Measurements from ENCODE around the gene FAM221B. TPM values are rescaled to one million over a fixed set of nuclear protein-coding genes. Genes with fewer than 3 reads are reported as not detected.

The FAM221B gene
- total RNA-seq, 1 experiment from 2014 or later = not detected

GRCh38 chr9:35793461-35793860 lies 35.1 kb downstream of the FAM221B start:
- no peaks in the 10 kb centered on the region for H3K9me3 ChIP-seq (ENCODE audit: low read depth, low read length, poor library complexity, severe bottlenecking)
- ChIA-PET CTCF (no interaction called here), POLR2A (ENCODE audit: low non-redundant PET) (no interaction called here)
- H3K4me1 ChIP-seq (ENCODE audit: insufficient read depth, low read length, poor library complexity, severe bottlenecking) = no peaks in the 10 kb centered on the region
- no peaks in the 10 kb centered on the region for H3K36me3 ChIP-seq (ENCODE audit: insufficient read depth, low read length, poor library complexity, severe bottlenecking)
- H3K27ac ChIP-seq (ENCODE audit: low read depth, low read length, poor library complexity, severe bottlenecking) = no peak overlapping the region
- DNase-seq (ENCODE audit: low spot score) = no peak
- H3K4me3 ChIP-seq (ENCODE audit: low read depth, low read length, poor library complexity, severe bottlenecking) = no peak overlapping the region
- no TSS peak for BruUV-seq (replicated peaks)
- TF ChIP-seq, protein P1, sequence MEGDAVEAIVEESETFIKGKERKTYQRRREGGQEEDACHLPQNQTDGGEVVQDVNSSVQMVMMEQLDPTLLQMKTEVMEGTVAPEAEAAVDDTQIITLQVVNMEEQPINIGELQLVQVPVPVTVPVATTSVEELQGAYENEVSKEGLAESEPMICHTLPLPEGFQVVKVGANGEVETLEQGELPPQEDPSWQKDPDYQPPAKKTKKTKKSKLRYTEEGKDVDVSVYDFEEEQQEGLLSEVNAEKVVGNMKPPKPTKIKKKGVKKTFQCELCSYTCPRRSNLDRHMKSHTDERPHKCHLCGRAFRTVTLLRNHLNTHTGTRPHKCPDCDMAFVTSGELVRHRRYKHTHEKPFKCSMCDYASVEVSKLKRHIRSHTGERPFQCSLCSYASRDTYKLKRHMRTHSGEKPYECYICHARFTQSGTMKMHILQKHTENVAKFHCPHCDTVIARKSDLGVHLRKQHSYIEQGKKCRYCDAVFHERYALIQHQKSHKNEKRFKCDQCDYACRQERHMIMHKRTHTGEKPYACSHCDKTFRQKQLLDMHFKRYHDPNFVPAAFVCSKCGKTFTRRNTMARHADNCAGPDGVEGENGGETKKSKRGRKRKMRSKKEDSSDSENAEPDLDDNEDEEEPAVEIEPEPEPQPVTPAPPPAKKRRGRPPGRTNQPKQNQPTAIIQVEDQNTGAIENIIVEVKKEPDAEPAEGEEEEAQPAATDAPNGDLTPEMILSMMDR (conservative IDR thresholded peaks at IDR 0.05; ENCODE audit: low read depth, low read length) = no peak
- TF ChIP-seq EZH2 (IDR thresholded peaks at IDR 0.05; ENCODE audit: borderline replicate concordance, low read depth, low read length, poor library complexity, severe bottlenecking) = no peak
- intact Hi-C loops (cut with micrococcal nuclease; ENCODE audit: unreplicated experiment) = loop anchor here (5.0 to 10.0 kb wide), 2 partner anchors 36 to 231 kb away; no protein-coding TSS in a partner anchor
- H3K27me3 ChIP-seq (replicated peaks; ENCODE audit: insufficient read depth, low read depth, low read length, poor library complexity) = no peaks in the 10 kb centered on the region

GRCh38 chr9:35792826-35793225 lies 35.7 kb downstream of the FAM221B start:
- H3K27me3 ChIP-seq (replicated peaks; ENCODE audit: insufficient read depth, low read depth, low read length, poor library complexity) = no peaks in the 10 kb centered on the region
- no peaks in the 10 kb centered on the region for H3K4me1 ChIP-seq (ENCODE audit: insufficient read depth, low read length, poor library complexity, severe bottlenecking)
- no TSS peak for BruUV-seq (replicated peaks)
- H3K4me3 ChIP-seq (ENCODE audit: low read depth, low read length, poor library complexity, severe bottlenecking) = no peak overlapping the region
- intact Hi-C loops (cut with micrococcal nuclease; ENCODE audit: unreplicated experiment) = loop anchor here (5.0 to 10.0 kb wide), 2 partner anchors 36 to 232 kb away; no protein-coding TSS in a partner anchor
- DNase-seq (ENCODE audit: low spot score) = no peak
- TF ChIP-seq, protein P1 (conservative IDR thresholded peaks at IDR 0.05; ENCODE audit: low read depth, low read length) = no peak
- TF ChIP-seq EZH2 (IDR thresholded peaks at IDR 0.05; ENCODE audit: borderline replicate concordance, low read depth, low read length, poor library complexity, severe bottlenecking) = no peak
- CTCF ChIA-PET = no interaction called here
- H3K36me3 ChIP-seq (ENCODE audit: insufficient read depth, low read length, poor library complexity, severe bottlenecking) = no peaks in the 10 kb centered on the region
- no peak overlapping the region for H3K27ac ChIP-seq (ENCODE audit: low read depth, low read length, poor library complexity, severe bottlenecking)
- POLR2A ChIA-PET (ENCODE audit: low non-redundant PET) = no interaction called here
- no peaks in the 10 kb centered on the region for H3K9me3 ChIP-seq (ENCODE audit: low read depth, low read length, poor library complexity, severe bottlenecking)

GRCh38 chr9:35792024-35792813 lies 36.3 kb downstream of the FAM221B start:
- H3K36me3 ChIP-seq (ENCODE audit: insufficient read depth, low read length, poor library complexity, severe bottlenecking) = no peaks in the 10 kb centered on the region
- no peak overlapping the region for H3K27ac ChIP-seq (ENCODE audit: low read depth, low read length, poor library complexity, severe bottlenecking)
- no TSS peak for BruUV-seq (replicated peaks)
- CTCF ChIA-PET = no interaction called here
- DNase-seq (ENCODE audit: low spot score) = no peak
- no peaks in the 10 kb centered on the region for H3K27me3 ChIP-seq (replicated peaks; ENCODE audit: insufficient read depth, low read depth, low read length, poor library complexity)
- no peak overlapping the region for H3K4me3 ChIP-seq (ENCODE audit: low read depth, low read length, poor library complexity, severe bottlenecking)
- H3K4me1 ChIP-seq (ENCODE audit: insufficient read depth, low read length, poor library complexity, severe bottlenecking) = no peaks in the 10 kb centered on the region
- no peaks in the 10 kb centered on the region for H3K9me3 ChIP-seq (ENCODE audit: low read depth, low read length, poor library complexity, severe bottlenecking)
- POLR2A ChIA-PET (ENCODE audit: low non-redundant PET) = no interaction called here
- TF ChIP-seq EZH2 (IDR thresholded peaks at IDR 0.05; ENCODE audit: borderline replicate concordance, low read depth, low read length, poor library complexity, severe bottlenecking) = no peak
- intact Hi-C loops (cut with micrococcal nuclease; ENCODE audit: unreplicated experiment) = loop anchor here (5.0 to 10.0 kb wide), 2 partner anchors 35 to 233 kb away; no protein-coding TSS in a partner anchor
